ENCODE data around the gene NID1.
"Not testable (repeated sequence)": the region's sequence is repeated elsewhere in the genome, so short reads cannot be mapped to it uniquely, and the experiment has no call there.

Gene NID1

DNA sequence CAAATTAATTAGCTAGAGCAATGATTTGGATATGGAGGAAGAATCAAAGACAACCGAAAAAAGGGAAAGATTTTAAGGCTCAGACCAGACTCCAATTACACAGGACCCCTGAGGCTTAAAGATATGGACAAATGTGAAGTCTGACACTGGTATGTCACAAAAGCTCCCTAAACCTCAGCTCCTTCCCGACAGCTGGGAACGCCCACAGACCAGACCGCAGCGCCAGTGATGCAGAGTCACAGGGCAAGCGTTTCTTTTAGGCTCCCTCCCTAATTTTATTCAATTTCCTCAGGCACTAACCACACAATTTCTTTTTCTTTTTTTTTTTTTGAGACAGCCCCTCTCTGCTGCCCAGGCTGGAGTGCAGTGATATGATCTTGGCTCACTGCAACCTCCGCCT, 40.2 kb downstream of the NID1 start:
- DNase-seq (ENCODE audit: low spot score): no peak

DNA sequence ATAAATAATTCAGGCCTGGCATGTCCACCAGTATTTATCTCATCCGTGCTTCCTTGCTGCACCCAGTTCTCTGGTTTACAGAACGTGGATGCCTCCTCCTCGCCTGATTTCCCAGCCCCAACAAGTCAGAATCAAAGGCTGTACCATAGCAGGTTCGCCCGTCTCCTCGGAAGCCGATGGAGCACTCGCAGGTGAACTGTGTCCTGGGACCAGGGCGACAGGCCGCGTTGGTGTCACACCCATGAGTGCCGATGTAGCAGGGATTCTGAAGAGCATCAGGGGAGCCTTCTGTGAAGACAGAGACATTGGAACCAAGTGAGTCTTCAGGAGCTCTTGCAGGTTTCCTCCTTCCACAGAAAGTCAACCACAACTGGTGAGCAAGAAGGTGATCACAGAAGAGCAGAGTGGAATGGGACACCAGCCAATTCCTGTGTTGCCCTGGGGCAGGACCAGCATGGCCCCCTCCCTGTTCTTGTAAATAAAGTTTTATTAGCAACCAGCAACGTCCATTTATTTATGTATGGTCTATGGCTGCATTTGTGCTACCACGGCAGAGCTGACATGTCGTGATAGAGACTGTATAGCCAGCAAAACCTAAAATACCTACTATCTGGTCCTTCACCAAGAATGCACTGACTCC, 40.8 kb downstream of the NID1 start:
- no peak for DNase-seq (ENCODE audit: low spot score)

- DNase-seq (ENCODE audit: low spot score): no peak
These were observed 43.3 kb downstream of the NID1 start for GRCh38 chr1:236021424-236022135.

DNA sequence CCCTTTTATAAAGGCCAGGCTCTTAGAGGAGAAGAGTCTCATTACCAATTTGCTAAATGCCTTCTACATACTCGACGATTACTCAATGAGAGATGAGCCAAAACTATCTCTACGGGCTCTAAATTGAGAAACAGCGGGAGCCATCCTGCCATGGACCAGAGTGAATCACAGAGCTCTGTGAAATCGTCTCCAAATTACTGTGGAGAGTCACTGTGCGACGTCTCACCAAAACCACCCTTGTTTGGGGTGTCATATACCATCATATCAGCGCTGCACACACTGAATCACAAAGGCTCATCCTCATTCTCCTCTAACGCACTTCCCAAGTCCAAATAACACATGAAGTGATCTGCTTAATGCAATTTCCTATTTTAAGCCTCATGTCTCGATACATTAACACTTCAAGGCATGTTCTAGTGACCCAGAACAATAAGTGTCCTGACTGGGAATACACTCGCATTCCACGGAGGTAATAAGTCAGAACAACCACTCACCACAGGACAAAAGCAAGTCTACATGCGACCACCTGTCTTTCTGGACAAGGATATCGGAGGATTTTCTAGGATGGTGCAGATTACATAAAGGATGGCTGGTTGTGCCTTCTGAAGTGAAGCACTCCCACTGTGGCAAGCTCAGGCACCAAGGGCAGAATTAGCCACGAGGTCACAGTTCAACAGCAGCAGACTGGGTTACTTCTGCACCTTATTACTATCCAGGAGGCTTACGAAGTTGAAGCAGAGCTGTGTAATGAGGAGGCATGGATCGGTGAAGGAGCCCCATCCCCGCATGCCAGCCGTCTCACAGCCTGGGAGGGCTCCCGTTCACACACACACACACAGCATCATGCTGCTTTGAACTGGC, 44.3 kb downstream of the NID1 start:
- DNase-seq (ENCODE audit: low spot score): no peak

- DNase-seq (ENCODE audit: low spot score): no peak
These were observed 45.9 kb downstream of the NID1 start for GRCh38 chr1:236018885-236019453.

GRCh38 chr1:236016782-236017400, 48.0 kb downstream of the NID1 start:
- DNase-seq (ENCODE audit: low spot score): no peak

DNA sequence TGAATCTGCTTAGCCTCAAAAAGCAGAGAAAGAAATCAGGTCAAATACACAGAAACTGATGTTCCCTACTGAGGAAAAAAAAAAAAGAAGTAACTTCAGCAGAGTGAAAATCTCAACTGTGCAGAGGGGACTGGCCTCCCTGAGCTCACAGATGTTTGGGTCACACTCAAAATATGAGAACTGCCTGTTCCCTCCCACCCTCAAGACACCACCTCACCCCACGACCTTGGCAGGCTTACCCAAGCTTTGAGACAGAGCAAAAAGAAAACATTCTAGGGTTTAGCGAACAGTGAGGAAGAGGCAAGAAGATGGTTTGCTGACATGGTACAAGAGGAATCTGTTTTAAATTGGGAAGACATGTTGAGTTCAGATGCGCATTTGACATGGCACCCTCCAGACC, 48.8 kb downstream of the NID1 start:
- DNase-seq (ENCODE audit: low spot score): no peak

DNA sequence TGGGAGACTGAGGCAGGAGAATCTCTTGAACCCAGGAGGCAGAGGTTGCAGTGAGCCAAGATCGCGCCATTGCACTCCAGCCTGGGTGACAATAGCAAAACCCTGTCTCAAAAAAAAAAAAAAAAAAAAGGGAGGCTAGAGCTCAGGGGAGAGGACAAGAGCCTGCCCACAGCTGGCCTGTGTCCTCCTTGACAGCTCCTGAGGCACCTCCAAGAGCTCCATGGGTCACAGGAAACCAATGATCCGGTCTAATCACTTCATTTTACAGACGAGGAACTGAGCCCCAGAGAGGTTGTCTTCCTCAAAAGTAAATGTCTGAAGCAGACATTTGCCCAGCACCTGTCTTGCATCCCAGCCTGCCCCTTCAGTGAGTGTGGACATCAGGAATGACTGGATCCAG, 49.4 kb downstream of the NID1 start:
- DNase-seq (ENCODE audit: low spot score): no peak

DNA sequence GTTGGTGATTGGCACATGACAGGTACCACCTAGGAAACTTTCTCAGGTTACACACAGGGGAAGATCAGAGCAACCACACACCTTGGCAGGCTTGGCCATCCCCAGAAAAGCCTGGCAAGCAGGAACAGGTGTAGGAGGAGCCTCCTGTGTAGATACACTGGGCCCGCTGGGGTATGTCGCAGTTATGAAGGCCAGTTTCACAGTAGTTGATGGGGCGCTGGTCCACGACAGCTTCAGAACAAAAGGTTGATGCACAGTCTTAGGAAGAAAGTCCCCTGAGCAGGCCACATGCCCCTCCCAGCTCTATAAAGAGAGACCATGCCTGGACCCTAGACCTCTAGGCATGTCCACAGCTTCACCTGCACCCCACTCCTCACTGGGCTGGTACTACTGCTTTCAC, 51.6 kb downstream of the NID1 start:
- no peak for DNase-seq (ENCODE audit: low spot score)

GRCh38 chr1:236011641-236012040, 53.2 kb downstream of the NID1 start:
- DNase-seq (ENCODE audit: low spot score): no peak

DNA sequence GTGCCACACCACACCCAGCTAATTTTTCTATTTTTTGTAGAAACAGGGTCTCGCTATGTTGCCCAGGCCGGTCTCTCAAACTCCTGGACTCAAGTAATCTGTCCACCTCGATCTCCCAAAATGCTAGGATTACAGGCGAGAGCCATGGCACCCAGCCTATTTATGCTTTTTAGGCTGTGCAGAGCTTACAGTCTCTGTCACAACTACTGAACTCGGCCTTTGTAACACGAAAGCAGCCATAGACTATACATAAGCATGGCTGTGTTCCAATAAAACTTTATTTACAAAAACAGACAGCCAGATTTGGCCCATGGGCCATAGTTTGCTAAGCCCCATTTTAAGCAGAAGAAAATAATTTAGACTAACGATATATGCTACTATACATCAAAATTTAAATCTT, 54.4 kb downstream of the NID1 start:
- no peak for DNase-seq (ENCODE audit: low spot score)

DNA sequence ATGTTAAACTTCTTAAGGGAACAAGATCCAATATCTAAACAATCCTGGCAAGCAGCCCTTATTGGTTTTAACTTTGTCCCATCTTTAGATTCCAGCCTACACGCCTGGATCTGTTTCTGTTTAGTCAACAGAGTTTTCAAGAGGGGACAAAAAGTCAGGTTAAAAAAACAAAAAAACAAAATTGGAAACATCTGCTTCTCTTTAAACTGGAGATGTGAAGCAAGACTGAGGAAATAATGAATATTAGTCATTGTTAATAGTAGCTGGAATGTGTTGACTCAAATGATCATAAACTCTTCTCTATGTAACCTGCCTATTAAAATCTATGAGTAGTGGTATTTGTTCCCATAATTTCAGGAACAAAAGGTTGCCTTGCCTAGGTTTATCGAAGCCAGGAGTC, 55.0 kb downstream of the NID1 start:
- no peak for DNase-seq (ENCODE audit: low spot score)

GRCh38 chr1:236009191-236009590, 55.7 kb downstream of the NID1 start:
- no peak for DNase-seq (ENCODE audit: low spot score)

- no peak for DNase-seq (ENCODE audit: low spot score)
These were observed 57.1 kb downstream of the NID1 start for GRCh38 chr1:236007781-236008180.

- not testable (repeated sequence) for DNase-seq (ENCODE audit: low spot score)
These were observed 61.8 kb downstream of the NID1 start for GRCh38 chr1:236003058-236003457.

DNA sequence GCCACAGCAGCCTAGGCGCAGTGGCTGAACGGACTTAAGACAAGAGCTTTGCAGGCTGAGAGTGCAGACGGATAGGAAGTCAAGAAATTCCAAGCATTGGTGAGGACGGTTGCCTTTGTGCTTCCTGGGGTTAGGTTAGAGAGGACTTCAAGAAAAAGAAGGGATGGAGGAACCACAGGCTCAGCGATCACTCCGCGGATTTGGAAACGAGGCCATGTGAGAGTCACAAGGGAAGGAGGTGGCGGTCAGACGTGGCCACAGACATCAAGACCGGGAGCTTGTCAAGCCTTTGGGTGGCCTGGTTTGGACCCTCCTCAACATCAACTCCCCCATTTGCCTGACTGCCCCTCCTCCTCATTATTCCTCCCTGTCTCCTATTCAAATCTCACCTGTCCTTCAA, 62.3 kb downstream of the NID1 start:
- DNase-seq (ENCODE audit: low spot score): no peak

DNA sequence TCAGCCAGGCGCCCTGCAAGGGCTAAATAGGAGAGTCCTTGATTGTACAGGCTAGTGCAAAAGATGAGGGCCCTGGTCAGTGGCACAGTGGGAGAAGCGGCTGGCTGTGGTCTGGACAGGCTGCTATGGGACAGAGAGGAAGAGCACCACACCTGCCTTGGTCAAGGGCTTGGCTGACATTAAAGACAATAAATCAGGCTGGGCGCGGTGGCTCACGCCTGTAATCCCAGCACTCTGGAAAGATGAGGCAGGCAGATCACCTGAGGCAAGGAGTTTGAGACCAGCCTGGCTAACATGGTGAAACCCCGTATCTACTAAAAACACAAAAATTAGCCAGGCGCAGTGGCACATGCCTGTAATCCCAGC, 62.9 kb downstream of the NID1 start:
- no peak for DNase-seq (ENCODE audit: low spot score)

DNA sequence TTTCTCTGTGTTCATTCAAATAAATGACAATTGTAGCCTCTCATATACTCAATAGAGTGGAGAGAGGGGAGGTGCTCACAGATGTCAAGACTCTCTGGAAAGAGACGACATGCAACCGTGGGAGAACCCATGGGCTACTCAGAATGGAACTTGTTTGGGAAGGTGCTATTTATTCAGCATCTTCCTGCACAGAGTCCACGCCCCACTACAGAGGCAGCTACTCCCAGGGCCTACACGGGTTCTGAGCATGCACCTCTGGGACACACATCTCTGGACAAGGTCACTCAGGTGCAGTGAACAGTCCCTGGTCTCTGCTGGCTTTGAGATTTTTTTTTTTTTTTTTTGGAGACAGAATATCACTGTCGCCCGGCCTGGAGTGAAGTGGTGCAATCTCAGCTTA, 64.1 kb downstream of the NID1 start:
- DNase-seq (ENCODE audit: low spot score): no peak

DNA sequence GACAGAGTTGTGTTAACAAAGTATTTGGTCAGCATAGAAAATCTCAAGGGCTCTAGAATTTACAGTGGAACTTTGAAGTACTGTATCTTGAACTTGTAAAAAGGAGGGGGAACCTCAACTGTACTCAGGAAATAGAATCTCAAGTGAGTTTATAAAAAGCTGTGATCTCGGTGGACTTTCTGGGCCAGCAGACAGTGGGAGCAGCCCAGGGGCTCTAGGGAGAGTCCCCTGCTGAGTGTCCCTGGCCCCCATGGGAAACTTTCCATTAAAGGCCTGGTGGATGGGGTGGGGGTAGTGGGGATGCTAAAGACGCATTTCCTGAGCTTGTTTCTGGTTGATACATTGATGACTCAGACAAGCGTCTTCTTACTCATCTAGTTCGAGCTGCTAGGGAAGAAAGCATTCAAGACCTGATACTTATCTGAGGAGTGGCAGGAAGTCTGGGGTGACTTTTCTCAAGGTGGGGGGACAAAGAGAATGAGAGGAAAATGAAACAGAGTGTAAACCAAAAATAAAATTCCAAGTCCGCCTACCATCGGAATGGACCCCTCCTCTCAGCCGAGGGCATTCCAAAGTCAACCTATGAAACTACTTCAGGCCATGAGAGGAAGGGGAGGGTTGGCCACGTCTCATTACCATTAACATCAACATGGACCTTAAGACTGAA, 65.5 kb downstream of the NID1 start:
- no peak for DNase-seq (ENCODE audit: low spot score)

DNA sequence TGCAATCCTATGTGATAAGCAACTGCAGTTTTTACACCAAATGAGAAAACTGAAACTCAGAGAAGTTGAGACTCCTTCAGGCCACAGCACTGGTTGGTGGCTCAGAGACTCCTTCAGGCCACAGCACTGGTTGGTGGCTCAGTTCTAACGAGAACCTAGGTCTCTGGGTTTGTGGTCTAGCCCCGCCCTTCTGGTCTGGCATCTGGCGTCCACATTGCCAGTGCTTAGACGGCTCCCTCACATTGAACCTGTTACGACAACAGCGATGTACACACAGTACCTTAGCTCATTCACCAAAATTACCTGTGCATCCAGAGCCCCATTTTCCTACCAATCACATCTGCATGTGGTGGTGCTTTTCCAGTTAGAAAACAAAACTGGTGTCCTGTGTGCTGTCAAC, 66.1 kb downstream of the NID1 start:
- DNase-seq (ENCODE audit: low spot score): no peak

GRCh38 chr1:235997931-235998330, 67.0 kb downstream of the NID1 start:
- no peak for DNase-seq (ENCODE audit: low spot score)

DNA sequence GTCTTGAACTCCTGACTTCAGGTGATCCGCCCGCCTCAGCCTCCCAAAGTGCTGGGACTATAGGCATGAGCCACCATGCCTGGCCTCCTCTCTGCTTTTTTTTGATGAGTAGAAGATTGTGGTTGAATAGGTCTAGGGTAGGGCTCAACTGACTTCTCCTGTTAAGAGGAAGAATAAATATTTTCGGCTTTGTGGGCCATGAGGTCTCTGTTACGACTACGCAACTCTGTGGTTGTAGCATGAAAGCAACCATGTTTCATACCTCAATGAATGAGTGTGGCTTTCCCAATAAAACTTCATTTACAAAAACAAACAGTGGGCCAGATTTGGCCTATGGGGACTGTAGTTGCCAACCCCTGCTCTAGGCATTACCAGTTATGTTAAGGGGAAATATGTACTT, 67.8 kb downstream of the NID1 start:
- no peak for DNase-seq (ENCODE audit: low spot score)
